GM12878 (cell line): ENCODE measurements around the gene FAM227A. TPM values are rescaled to one million over a fixed set of nuclear protein-coding genes. Genes with fewer than 3 reads are reported as not detected.
A peak's percentile ranks its signal among the peaks of the same experiment; 100 is the strongest.
"Not testable (repeated sequence)": the region's sequence is repeated elsewhere in the genome, so short reads cannot be mapped to it uniquely, and the experiment has no call there.

Source experiments
- ATAC-seq: fragments of 200-7000 bp; cut with Tn5 transposase; 3 replicates; pipeline ENCODE4 v1.9.1; 2020; ENCODE audit warnings: mild to moderate bottlenecking, moderate library complexity
- BruUV-seq: library from RNA; stranded (reverse); fragments of 400-500 nt; replicated peaks from 2 replicates; lab custom pipeline; 2021; lab: Mats Ljungman, UMichigan
- CTCF ChIA-PET: fragments of 300-600 bp; sonication (Branson Sonifier 250); formaldehyde crosslinking; extraction: SDS; loops from one replicate; lab custom pipeline; 2021; ENCODE audit warnings: inconsistent platforms; lab: Yijun Ruan, JAX
- POLR2A ChIA-PET: fragments of 350-600 bp; formaldehyde crosslinking; extraction: SDS; loops from one replicate; lab custom pipeline; 2021; ENCODE audit warnings: inconsistent platforms; lab: Charles Lee
- RAD21 ChIA-PET: fragments of 300-600 bp; sonication (Branson Sonifier 250); formaldehyde crosslinking; loops from one replicate; lab custom pipeline; 2023; ENCODE audit warnings: antibody characterized with exemption; ENCODE audit not compliant: unreplicated experiment; lab: Charles Lee
- SMC1A ChIA-PET: fragments of 300-600 bp; sonication (Branson Sonifier 250); formaldehyde crosslinking; loops from one replicate; lab custom pipeline; 2023; ENCODE audit not compliant: unreplicated experiment, uncharacterized antibody; lab: Charles Lee
- DNase-seq: peaks from one replicate; pipeline ENCODE4 v3.0.0-alpha.2; 2011; ENCODE audit warnings: low read depth, low spot score
- FAIRE-seq: peaks from 3 replicates; lab custom pipeline; 2011; peaks lifted over from hg19 to GRCh38; lab: Jason Lieb, UNC
- H2AFZ ChIP-seq: 2 replicates; pipeline ENCODE4 v1.6.0; 2011; ENCODE audit warnings: low read depth, low read length, control low read depth; ENCODE audit not compliant: control insufficient read depth
- H3K27ac ChIP-seq: 2 replicates; pipeline ENCODE4 v1.5.1; 2011; ENCODE audit warnings: control low read depth; ENCODE audit not compliant: control insufficient read depth, insufficient read depth
- H3K27me3 ChIP-seq, 2 experiments: replicated peaks in 1 of 2; 2 replicates each; pipeline versions ENCODE4 v1.6.0 to v1.6.1; 2011; ENCODE audit warnings: low read length in 1 of 2; ENCODE audit not compliant: control insufficient read depth in 2 of 2, insufficient read depth in 2 of 2
- H3K36me3 ChIP-seq, 2 experiments: 2 replicates each; pipeline ENCODE4 v1.5.1; 2011; ENCODE audit warnings: low read length in 1 of 2; ENCODE audit not compliant: control insufficient read depth in 2 of 2, insufficient read depth in 2 of 2
- H3K4me1 ChIP-seq: 2 replicates; pipeline ENCODE4 v1.6.1; 2011; ENCODE audit warnings: mild to moderate bottlenecking, low read length, moderate library complexity, mixed read lengths; ENCODE audit not compliant: control insufficient read depth, insufficient read depth
- H3K4me2 ChIP-seq: 2 replicates; pipeline ENCODE4 v1.6.0; 2011; ENCODE audit warnings: control low read depth; ENCODE audit not compliant: control insufficient read depth, insufficient read depth
- H3K4me3 ChIP-seq: fragments of 200-600 bp; sonication (generic); 2 replicates; pipeline ENCODE4 v1.5.1; 2016
- H3K79me2 ChIP-seq: 2 replicates; pipeline ENCODE4 v1.6.0; 2011; ENCODE audit warnings: low read length; ENCODE audit not compliant: control insufficient read depth, insufficient read depth
- H3K9ac ChIP-seq: 2 replicates; pipeline ENCODE4 v1.8.0; 2011; ENCODE audit warnings: low read length, control low read depth, mixed read lengths; ENCODE audit not compliant: control insufficient read depth, insufficient read depth
- H3K9me3 ChIP-seq: replicated peaks from 3 replicates; pipeline ENCODE4 v1.5.1; 2011; ENCODE audit warnings: mild to moderate bottlenecking, low read length; ENCODE audit not compliant: control insufficient read depth, insufficient read depth
- H4K20me1 ChIP-seq: 2 replicates; pipeline ENCODE4 v1.6.0; 2011; ENCODE audit not compliant: control insufficient read depth, insufficient read depth
- MTA3 ChIP-seq: IDR thresholded peaks from 2 replicates; pipeline ENCODE4 v1.6.1; 2012; ENCODE audit warnings: low read length, inconsistent platforms, borderline replicate concordance
- RAD51 ChIP-seq: fragments of 450-650 bp; IDR thresholded peaks from 2 replicates; pipeline ENCODE4 v1.6.1; 2016; ENCODE audit warnings: moderate library complexity, mild to moderate bottlenecking, inconsistent platforms
- SP1 ChIP-seq: IDR thresholded peaks from one replicate; pipeline ENCODE4 v1.6.1; 2011; ENCODE audit warnings: low read depth, low read length
- SUZ12 ChIP-seq: fragments of 200-600 bp; sonication (generic); IDR thresholded peaks from one replicate; pipeline ENCODE4 v1.6.1; 2018; ENCODE audit warnings: antibody characterized with exemption, mild to moderate bottlenecking; ENCODE audit not compliant: unreplicated experiment
- WGBS: methylation state at CpG from one replicate; pipeline ENCODE4 v1.1.6; 2016; ENCODE audit warnings: low lambda C conversion rate; ENCODE audit not compliant: insufficient replicate concordance, insufficient coverage; ENCODE audit errors: missing lambda C conversion rate; 5-methylcytosine and 5-hydroxymethylcytosine counted together
- in situ Hi-C: fragments of 300-500 bp; cut with MboI; formaldehyde crosslinking; loops from 9 replicates; pipeline ENCODE4 v1.14.3; 2018; ENCODE audit warnings: mixed read lengths
- intact Hi-C: fragments of 100-400 bp; cut with micrococcal nuclease; formaldehyde crosslinking; loops from one replicate; pipeline ENCODE4 v1.14.2; 2022; ENCODE audit not compliant: unreplicated experiment
- polyA plus RNA-seq, 11 experiments: library from polyadenylated mRNA; depleted of rRNA in 4 of 11; unstranded in 6 of 11; stranded (reverse) in 5 of 11; fragments of >200 nt; fragmentation: Nextera tagmentation in 4 of 11; fragmentation: Illumina TruSeq in 1 of 11; extraction: Ambion mirVana in 4 of 11; extraction: Trizol in 1 of 11; gene quantifications; 1 replicate in 1 of 11; 2 replicates in 10 of 11; pipeline versions ENCODE4 v1.2.1 to v1.2.3, GENCODE V29; 2011 to 2016; ENCODE audit warnings: inconsistent platforms in 2 of 11, missing spikeins in 2 of 11, low read depth in 1 of 11
- total RNA-seq, 4 experiments: library from RNA; depleted of rRNA in 3 of 4; stranded (reverse); fragments of >200 nt in 3 of 4; fragmentation: Illumina TruSeq in 1 of 4; extraction: Trizol in 1 of 4; gene quantifications; 2 replicates each; pipeline versions ENCODE4 v1.2.1 to v1.2.3, GENCODE V29; 2013 to 2021

Gene FAM227A
- total and polyA plus RNA-seq, 10 of the 15 experiments (the other 5 are each of a cell fraction or from before 2014, with no cell fraction given) = 0.02 to 0.59 (median 0.25) TPM

DNA sequence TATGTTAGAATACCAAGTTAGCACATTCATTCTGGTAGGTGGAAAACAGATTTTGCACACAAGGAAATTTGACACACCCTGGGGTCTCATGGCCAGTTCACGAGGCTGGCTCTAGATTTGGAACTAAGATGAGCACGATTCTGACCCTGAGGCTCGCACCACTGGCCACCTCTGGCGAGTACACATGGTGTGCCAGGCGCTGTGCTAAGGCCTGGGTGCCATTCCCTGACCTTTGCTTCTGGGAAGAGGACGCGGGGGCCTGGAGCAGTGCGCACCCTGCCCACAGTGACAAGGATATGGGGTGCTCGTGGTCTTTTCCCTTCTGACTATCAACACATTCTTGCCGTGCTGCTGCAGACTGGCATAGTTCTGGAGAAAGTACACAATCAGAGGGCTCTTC, 56.7 kb downstream of the FAM227A start:
- ATAC-seq = no peak
- Histone ChIP-seq H3K9ac (no peak overlapping the region), H3K4me3 (no peak overlapping the region), H4K20me1 (no peaks in the 10 kb centered on the region), H3K36me3 (no peaks in the 10 kb centered on the region), H2AFZ (no peak overlapping the region), H3K4me2 (no peak overlapping the region), H3K27me3 (peaks cover 0 to 3% of the 10 kb centered on the region in 2 experiments; a peak in 2 of 4 replicates), H3K27ac (no peak overlapping the region), H3K4me1 (no peaks in the 10 kb centered on the region), H3K79me2 (no peaks in the 10 kb centered on the region), H3K9me3 (no peaks in the 10 kb centered on the region)
- CTCF ChIA-PET = no interaction called here
- no TSS peak for BruUV-seq
- SMC1A ChIA-PET = no interaction called here
- POLR2A ChIA-PET = no interaction called here
- intact Hi-C loops = no loop called here
- in situ Hi-C loops = no loop called here
- 57% methylated on average over 10 of the region's 10 CpGs for WGBS
- no peak for TF ChIP-seq RAD51
- no peak for TF ChIP-seq SUZ12
- no peak for TF ChIP-seq MTA3
- TF ChIP-seq SP1 = no peak
- RAD21 ChIA-PET = no interaction called here
- no peak for FAIRE-seq
- DNase-seq = no peak

DNA sequence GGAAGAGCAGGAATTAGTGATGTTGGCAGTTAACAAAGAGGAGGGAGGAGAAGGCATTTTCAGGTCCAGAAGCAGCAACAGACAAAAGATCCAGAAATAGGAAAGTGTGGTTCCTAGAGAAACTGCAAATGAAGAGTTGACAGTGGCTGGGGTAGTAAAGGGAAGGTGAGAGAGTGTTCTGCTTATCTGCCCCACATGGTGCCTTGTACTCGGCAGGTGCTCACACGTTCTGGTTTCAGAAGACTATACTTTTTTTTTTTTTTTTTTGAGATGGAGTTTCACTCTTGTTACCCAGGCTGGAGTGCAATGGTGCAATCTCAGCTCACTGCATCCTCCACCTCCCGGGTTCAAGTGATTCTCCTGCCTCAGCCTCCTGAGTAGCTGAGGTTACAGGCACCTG, 73.3 kb downstream of the FAM227A start:
- H3K27ac ChIP-seq, POLR2A ChIA-PET, RAD21 ChIA-PET, CTCF ChIA-PET, H3K36me3 ChIP-seq, BruUV-seq, H3K4me2 ChIP-seq, H3K27me3 ChIP-seq, H3K4me1 ChIP-seq, H3K9me3 ChIP-seq, H2AFZ ChIP-seq, H3K79me2 ChIP-seq, H3K4me3 ChIP-seq, H4K20me1 ChIP-seq, intact Hi-C loops, H3K9ac ChIP-seq, DNase-seq, in situ Hi-C loops, FAIRE-seq: not testable (repeated sequence)
- SMC1A ChIA-PET = interaction anchor here (1.2 kb wide), 1 partner anchor 11 kb away, joined by 4 read pairs; no protein-coding TSS in a partner anchor
- peak; percentile 56 for ATAC-seq
- 13% methylated on average over 3 of the region's 3 CpGs for WGBS
